ENCODE results near the gene BCAR1.
A peak's percentile ranks its signal among the peaks of the same experiment; 100 is the strongest.
"Not testable (repeated sequence)": the region's sequence is repeated elsewhere in the genome, so short reads cannot be mapped to it uniquely, and the experiment has no call there.

The BCAR1 gene

GRCh38 chr16:75219088-75219487 is 32.3 kb downstream of the BCAR1 start:
- no peak for TF ChIP-seq CTCF (IDR thresholded peaks at IDR 0.05; ENCODE audit: unreplicated experiment in 3 of 3)
- Mint-ChIP-seq H3K27ac (no peak overlapping the region), H3K4me3 (no peak overlapping the region), H3K9me3 (no peaks in the 10 kb centered on the region), H3K36me3 (ENCODE audit: low read depth) (no peaks in the 10 kb centered on the region), H3K4me1 (peaks cover 5% of the 10 kb centered on the region), H3K27me3 (ENCODE audit: low read depth) (no peaks in the 10 kb centered on the region)

GRCh38 chr16:75218256-75219076 is 33.0 kb downstream of the BCAR1 start, which contains the start of gene CTRB1:
Gene CTRB1 (plus strand): TSS chr16:75218988. CDS start chr16:75219008, 20 bp downstream.
- H3K36me3 Mint-ChIP-seq (ENCODE audit: low read depth), result no peaks in the 10 kb centered on the region
- peaks cover 5% of the 10 kb centered on the region for H3K4me1 Mint-ChIP-seq
- no peak within 1 kb of the TSS for H3K4me3 Mint-ChIP-seq
- peak within 1 kb of the TSS in 2 of 3 experiments; percentile 4 to 21 for H3K27ac Mint-ChIP-seq
- H3K9me3 Mint-ChIP-seq, result no peaks in the 10 kb centered on the region
- H3K27me3 Mint-ChIP-seq (ENCODE audit: low read depth), result no peaks in the 10 kb centered on the region
- no peak for TF ChIP-seq CTCF (IDR thresholded peaks at IDR 0.05; ENCODE audit: unreplicated experiment in 3 of 3)

- TF ChIP-seq CTCF (IDR thresholded peaks at IDR 0.05; ENCODE audit: unreplicated experiment in 3 of 3), result no peak
- Mint-ChIP-seq H3K27ac (no peak overlapping the region), H3K9me3 (no peaks in the 10 kb centered on the region), H3K36me3 (ENCODE audit: low read depth) (no peaks in the 10 kb centered on the region), H3K4me1 (peaks cover 5% of the 10 kb centered on the region), H3K4me3 (no peak overlapping the region), H3K27me3 (ENCODE audit: low read depth) (no peaks in the 10 kb centered on the region)
These were observed 34.0 kb downstream of the BCAR1 start for GRCh38 chr16:75217389-75217851.

DNA sequence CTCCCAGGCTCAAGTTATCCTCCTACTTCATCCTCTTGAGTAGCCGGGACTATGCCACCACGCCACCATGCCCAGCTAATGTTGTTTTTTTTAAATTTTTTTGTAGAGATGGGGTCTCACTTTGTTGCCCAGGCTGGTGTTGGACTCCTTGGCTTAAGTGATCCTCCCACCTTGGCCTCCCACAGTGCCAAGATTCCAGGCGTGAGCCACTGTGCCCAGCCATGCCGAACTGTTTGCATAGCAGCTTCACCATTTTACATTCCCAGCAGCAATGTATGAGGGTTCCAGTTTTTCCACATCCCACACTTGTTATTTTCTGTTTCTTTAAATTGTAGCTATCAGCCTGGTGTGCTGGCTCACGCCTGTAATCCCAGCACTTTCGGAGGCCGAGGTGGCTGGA is 34.8 kb downstream of the BCAR1 start:
- no peak overlapping the region for H3K4me3 Mint-ChIP-seq
- no peak for TF ChIP-seq CTCF (IDR thresholded peaks at IDR 0.05; ENCODE audit: unreplicated experiment in 3 of 3)
- no peaks in the 10 kb centered on the region for H3K9me3 Mint-ChIP-seq
- H3K27me3 Mint-ChIP-seq (ENCODE audit: low read depth), result no peaks in the 10 kb centered on the region
- no peak overlapping the region for H3K27ac Mint-ChIP-seq
- H3K36me3 Mint-ChIP-seq (ENCODE audit: low read depth), result no peaks in the 10 kb centered on the region
- H3K4me1 Mint-ChIP-seq, result peaks cover 5% of the 10 kb centered on the region

DNA sequence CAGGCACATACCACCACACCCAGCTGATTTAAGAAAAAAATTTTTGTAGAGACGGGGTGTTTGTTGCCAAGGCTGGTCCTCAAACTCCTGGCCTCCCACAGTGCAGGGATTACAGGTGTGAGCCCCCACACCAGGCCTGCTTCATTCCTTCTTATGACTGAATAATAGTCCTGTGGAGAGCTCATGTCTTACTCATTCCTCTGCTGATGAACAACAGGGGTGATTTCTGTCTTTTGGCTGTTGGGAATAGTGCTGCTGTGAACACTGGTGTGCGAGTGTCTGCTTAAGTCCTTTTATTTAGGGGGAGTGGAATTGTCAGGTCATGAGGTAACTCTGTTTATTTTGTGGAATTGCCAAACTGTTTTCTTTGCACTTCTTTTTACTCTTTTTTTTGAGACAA is 35.3 kb downstream of the BCAR1 start:
- H3K4me3 Mint-ChIP-seq, result no peak overlapping the region
- peaks cover 5% of the 10 kb centered on the region for H3K4me1 Mint-ChIP-seq
- H3K36me3 Mint-ChIP-seq (ENCODE audit: low read depth), result no peaks in the 10 kb centered on the region
- H3K27me3 Mint-ChIP-seq (ENCODE audit: low read depth), result no peaks in the 10 kb centered on the region
- no peak for TF ChIP-seq CTCF (IDR thresholded peaks at IDR 0.05; ENCODE audit: unreplicated experiment in 3 of 3)
- no peaks in the 10 kb centered on the region for H3K9me3 Mint-ChIP-seq
- no peak overlapping the region for H3K27ac Mint-ChIP-seq

- H3K27me3 Mint-ChIP-seq (ENCODE audit: low read depth); H3K4me3 Mint-ChIP-seq: not testable (repeated sequence)
These were observed 40.1 kb downstream of the BCAR1 start for GRCh38 chr16:75211286-75211685.

More at GRCh38 chr16:75211286-75211685, 40.1 kb downstream of the BCAR1 start:
- not testable (repeated sequence) for H3K27ac Mint-ChIP-seq; H3K9me3 Mint-ChIP-seq; H3K36me3 Mint-ChIP-seq (ENCODE audit: low read depth); H3K4me1 Mint-ChIP-seq
